Hypothalamus (tissue), 51 donors: ENCODE data around the gene RAB4A.

Experiments
- DNase-seq, 51 donors: peaks; one replicate each; lab custom pipeline; 2025; lab: John Stamatoyannopoulos, UW

The RAB4A gene

DNA sequence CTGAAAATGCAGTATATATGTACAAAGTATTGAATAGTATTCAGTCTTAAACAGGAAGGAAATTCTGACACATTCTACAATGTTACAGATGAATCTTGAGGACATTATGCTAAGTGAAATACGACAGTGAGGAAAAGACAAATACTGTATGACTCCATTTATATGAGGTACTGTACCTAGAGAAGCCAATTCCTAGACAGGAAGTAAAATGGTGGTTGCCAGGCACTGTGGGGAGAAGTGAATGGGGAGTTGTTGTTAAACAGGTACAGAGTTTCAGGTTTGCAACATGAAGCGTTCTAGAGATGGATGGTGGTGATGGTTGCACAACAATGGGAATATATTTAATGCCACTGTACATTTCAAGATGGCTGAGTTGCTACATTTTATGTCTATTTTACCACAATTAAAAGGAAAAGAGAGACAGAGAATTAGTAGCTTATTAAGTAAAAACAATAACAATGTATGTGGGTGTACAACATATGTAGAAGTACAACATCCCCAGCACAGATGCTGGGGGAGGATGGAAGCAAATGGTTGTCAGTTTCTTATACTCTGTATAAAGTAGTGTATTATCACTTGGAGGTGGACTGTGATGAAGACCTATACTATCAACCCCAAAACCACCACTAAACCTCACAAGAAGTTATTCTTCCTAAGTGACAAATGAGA lies 3.9 kb upstream of the RAB4A start:
- no peak for DNase-seq

DNA sequence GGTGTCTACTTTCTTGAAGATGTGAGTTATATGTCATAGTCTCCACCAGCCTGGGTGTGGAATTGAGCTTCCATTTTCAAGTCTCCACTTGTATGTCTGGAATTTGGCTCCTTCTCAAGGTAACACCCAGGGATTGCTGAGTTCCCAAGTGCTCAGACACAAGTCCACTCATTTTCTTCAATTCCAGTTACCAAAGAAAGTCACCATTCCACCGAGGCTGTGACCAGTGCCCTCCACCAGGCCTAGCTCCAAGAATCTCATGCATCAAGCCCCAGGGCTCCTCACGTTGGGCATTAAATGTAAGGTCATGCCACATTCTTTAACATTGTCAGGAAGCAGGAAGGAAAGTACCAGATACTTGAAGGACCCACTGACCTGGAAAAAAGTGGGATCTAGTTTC lies 2.4 kb upstream of the RAB4A start:
- no peak for DNase-seq

DNA sequence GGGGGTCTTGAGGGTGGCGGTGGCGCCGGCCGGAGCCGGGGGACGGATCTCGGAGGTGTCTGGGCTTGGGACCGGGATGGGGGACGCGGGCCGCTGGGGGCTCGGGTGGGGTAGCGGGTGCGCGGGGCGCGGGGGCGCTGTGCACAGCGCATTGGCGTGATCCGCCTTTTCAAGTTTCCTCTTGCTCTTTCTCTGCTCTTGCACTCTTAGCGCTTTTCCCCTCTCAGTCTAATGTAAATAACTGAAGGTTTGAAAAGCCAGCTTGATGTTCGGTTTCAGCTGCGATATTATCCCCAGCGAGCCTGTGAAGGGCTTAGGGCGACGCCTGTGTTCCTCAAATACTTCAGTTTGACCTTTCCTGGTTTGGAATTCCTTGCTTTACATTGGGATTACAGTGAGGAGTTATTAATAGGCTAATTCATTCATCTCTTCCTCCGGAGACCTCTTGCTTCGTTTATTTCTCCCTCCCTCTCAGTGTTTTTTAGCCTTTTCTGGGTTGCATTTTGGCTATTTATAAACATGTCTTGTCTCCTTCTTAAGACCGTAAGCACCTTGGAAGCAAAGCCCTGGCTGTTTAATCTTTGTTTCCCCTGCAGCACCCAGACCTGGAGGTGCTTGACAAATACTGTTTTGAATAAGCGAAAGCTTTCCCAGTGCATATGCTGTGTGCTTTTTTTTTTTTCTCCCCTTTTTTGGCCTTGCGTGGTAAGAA lies 693 bp downstream of the RAB4A start:
- DNase-seq, result peak in 25 of 51 donors; percentile 38 to 86 (median 65)

DNA sequence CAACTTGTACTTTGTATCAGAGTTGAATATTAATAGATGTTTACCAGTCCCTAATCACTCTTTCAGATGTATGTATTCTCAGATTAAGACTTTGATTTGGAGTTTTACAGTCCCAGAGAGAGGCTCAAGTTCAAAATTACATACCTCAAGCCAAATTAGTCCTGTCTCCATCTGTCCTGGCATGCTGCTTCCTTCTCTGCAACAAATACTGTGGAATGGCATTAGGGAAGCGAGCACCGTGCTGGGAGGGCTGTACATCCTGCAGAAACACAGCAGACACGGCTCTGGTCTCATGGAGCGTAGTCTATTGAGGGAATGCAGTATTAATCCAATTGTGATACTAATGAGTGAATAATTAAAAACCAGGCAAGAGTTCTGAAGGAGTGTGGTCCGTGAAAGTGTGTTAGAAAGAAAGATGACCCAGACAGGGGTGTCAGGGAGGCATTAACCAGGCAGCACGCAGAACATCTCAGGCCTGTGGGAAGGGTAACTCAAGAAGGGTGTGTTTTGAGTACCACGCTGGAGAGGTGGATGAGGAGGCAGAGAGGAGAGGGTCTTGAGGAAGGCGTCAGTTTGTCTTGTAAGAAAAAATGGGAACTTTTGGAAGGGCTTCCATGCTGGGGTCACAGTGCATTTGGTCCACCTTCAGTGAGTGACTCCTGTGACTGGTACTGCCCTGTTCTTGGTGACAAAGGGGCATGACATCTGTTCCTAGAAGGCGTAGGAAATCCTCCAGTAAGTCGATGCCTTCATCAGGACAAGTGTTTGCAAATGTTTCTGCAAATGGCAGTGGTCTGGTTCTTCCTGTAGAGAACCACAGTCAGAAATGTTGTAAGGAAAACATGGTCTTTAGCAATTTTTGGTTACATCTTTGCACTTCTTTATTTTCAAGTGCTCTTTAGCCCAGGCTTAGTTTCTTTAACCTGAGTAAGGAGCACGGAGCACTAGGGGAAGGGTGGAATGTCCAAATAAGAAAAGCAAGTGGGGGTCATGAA lies 1.6 kb downstream of the RAB4A start:
- no peak for DNase-seq

DNA sequence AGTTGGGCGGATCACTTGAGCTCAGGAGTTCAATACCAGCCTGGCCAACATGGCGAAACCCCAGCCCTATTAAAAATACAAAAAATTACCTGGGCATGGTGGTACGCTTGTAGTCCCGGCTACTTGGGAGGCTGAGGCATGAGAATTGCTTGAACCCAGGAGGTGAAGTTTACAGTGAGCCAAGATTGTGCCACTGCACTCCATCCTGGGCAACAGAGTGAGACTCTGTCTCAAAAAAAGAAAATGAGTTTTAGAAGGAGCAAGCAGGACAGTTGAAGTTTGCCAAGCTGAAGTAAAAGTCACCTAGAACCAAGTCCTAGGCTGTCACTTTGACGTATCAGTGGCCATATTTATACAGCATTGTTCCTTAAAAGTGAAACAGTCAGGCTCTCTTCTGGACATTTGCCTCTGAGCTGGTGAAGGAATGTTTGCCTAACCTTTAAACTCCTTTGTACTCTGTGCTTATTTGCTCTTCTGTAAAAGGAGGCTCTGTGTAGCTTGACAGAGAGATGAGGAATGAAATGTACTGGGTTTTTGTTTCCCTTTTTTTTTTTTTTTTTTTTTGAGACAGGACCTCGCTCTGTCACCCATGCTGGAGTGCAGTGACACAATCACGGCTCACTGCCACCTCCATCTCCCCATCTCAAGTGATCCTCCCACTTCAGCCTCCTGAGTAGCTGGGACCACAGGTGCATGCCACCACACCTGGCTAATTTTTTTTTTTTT lies 2.8 kb downstream of the RAB4A start:
- no peak for DNase-seq

DNA sequence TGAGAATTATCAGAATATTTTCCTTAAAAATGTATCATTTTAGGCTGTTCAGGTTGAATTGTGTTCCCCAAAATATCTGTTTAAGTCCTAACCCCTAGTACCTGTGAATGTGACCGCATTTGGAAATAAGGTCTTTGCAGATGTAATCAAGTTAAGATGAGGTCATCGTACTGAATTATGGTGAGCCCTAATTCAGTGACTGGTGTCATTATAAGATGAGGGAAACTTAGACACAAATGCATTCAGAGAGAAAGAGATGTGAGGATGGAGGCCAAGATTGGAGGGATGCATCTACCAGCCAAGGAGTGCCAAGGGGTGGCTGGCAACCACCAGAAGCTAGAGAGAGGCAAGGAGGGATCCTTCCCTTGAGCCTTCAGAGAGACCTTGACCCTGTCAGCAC lies 4.1 kb downstream of the RAB4A start:
- DNase-seq, result no peak

DNA sequence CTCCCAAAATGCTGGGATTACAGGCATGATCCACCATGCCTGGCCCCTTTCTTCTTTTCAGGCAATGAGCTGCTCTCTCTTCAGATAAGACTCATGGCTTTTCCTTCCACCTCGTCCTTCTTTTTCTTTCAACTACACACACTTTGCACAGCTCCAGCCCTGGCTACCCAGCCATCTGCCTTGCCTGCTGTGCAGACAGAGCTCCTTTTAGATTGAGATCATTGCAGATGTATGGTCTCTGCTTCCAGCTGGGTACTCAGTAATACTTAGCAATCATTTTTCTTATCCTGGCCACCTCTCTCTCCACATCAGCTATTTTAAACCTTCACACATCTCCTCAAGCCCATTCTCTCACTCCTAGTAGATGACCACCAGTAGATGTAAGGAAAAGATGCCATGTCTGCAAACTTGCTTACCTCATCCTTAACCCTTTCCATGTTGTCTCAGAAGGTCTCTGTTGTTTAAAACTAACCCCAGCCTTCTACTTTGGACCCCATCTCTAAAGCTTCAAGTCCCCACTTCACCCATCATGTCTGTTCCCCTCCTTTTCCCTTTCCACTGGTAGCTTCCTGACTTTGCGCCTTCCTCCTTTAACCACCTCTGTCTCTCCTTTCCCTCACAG lies 7.3 kb downstream of the RAB4A start:
- no peak for DNase-seq

DNA sequence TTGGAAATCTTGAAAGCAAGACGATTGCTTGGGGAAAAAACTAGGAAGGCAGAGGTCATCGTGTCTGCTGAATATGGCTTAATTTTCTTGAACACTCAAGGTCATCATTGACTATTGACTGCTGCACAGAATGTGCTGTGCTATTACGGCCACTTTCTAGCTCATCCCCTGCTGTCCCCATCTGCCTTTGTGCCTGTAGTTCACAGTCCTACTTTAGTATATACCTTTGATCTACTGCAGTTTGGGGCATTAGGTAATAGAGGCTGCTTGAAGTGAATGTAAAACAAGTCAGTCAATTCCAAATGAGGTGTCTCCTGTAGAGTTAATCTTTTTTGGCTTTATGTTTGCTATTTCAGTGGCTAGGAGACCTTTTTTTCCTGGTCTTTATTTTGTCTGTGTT lies 8.3 kb downstream of the RAB4A start:
- no peak for DNase-seq

DNA sequence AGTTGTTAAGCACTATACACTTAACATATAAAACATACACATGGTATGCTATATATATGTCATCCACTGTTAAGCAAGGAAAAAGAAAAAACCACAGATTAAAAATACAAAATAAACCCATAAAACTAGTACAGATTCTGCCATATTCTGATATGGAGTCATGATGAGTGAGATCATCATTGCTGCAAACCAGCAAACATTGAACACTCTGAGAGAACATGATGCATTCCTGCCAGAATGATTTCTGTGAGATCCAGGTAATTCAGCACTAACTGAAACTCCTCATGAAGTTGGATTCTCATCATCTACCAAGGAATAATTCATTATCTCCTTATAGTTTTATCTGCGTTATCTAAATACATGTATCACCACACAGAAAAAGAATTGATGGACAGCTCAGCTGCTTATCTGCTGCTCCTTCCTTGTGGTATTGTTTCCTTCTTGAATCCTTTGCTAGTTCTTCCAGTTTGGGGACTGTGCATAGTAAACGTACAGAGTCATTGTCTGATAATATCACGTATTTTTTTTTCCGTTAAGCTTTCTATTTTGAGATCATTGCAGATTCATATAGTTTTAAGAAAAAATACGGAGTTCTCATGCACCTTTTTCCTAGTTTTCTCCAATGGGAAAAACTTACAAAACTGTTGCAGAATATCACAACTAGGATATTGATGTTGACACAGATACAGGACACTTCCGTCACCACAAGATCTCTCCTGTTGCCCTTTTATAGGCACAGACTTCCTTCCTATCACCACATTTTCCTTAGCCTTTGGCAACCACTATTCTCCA lies 9.3 kb downstream of the RAB4A start:
- DNase-seq, result no peak

DNA sequence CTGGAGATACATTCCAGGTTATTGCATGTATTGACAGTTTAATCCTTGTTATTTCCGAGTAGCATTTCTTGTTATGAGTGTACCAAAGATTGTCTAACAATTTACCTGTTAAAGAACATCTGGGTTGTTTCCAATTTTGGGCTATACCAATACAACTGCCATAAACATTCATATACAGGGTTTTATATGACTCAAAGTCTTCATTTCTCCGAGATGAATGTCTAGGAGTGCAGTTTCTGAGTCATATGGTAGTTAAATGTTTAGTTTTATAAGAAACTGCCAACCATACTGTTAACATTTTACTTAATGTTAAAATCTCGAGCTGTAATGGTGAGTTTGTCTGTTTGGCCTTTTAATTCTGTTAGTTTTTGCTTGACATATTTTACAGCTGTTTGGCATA lies 10.0 kb downstream of the RAB4A start:
- no peak for DNase-seq

DNA sequence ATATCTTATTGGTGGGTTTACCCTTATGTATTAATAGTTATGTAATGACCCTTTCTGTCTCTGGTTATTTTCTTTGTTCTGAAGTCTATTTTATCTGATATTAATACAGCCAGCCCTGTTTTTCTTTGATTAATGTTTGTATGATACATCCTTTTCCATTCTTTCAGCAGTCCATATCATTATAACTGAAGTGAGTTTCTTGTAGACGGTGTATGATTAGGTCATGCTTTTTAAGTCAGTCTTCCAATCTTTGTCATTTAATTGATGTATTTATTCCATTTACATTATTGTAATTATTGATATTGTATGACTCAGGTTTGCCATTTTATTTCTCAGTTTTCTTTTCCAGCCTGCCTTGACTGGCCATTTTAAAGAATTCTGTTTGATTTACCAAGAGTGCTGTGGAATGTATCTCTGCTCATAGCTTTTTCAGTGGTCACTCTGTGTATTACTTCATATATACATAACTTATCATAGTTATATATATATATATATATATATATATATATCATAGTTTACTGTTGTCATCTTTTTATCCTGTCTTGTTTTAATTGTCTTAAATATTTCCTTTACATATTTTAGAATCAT lies 10.5 kb downstream of the RAB4A start:
- DNase-seq, result no peak

DNA sequence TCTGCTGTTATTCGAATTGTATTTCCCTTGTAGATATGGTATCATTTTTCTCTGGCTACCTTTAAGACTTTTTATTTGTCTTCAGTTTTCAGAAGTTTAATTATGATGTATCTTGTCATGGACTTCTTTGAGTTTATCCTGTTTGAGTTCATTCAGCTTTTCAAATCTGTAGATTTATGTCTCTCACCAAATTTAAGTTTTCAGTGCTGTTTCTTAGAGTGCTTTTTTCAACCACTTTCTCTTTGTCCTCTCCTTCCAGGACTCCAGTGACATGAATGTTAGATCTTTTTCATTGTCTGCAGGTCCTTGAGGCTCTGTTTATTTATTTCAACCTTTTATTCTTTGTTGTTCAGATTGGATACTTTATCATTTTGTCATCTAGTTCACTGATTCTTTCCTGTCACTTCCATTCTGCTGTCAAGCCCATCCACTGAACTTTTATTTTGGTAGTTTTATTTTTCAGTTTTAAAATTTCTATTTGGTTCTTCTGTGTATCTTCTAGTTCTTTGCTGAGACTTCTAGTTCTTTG lies 11.4 kb downstream of the RAB4A start:
- no peak for DNase-seq

DNA sequence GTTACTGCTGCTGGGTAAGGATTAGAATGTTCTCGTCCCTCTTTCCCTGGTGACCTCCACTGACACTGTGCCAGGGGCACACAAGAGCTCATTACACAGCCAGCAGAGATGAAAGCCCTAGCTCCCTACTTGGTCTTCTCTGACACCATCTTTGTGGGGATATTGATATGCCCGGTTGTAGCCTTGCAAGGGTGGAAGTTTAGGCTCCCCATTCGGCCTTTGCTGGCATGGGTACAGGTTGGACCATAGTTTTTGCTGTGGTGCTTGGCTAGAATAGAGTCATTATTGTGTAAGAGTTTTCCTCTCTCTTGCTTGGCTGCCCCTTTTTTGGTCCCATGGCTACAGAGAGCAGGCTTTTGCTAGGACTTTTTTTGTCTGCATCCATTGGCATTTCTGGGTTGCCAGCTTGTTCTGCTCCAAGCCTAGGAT lies 12.3 kb downstream of the RAB4A start:
- DNase-seq, result peak in 17 of 51 donors; percentile 15 to 62 (median 35)

DNA sequence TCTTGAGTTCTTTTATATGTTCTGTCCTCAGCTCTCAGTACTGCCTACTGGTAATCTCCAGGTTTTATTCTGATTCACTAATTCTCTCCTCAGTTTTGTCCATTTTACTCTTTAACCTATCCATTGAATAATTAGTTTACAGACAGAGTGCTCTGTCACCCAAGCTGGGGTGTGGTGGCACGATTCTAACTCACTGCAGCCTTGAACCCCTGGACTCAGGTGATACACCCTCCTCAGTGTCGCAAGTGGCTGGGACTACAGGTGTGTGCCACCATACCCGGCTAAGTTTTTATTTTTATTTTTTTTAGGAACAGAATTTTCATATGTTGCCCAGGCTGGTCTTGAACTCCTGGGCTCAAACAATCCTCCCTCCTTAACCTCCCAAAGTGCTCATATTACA lies 14.0 kb downstream of the RAB4A start:
- DNase-seq, result no peak

DNA sequence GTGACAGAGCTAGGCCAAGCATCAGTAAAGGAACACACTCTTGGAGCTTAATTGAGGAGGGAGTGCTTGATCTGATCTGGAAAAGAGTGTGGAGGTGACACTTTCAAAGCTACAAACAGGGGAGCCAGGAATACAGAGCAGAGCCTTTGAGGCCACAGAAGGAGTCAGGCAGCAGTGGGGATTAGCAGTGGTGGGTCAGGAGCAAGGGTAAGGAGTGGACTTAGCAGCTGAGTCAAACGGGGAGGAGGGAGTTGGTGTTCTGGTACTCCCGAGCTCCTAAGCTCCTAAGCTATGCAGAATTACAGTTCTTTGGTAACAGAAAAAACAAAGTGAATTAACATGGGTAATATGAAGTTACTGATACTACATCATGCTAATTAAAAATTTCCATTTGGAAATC lies 14.5 kb downstream of the RAB4A start:
- DNase-seq, result no peak

DNA sequence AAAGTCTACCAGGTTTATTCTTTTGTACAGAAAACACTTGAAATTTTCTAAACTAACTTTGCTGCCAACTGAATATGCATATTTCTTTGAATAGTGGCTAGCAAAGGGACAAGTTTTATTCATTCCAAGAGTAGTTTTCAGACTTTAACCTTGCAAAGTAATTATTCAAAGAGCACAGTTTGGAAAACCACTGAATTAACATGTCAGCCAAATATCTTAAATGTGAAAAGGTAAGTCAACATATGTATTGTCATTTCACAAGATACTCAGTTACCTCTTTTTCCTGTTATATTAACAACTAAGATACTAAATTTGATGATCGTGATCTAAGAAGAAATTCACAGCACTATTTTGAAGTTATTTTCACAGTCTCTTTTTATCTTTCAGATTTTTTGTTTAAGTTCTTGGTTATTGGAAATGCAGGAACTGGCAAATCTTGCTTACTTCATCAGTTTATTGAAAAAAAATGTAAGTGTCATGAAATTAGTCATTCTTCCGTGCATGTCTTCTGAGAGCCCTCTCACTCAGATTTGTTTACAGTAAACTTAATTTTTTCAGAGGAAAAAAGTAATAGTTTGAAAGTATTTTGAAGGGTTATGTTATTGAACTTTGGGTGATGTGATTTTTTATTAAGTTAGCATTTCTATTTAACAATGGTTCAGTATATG lies 15.3 kb downstream of the RAB4A start:
- no peak for DNase-seq

DNA sequence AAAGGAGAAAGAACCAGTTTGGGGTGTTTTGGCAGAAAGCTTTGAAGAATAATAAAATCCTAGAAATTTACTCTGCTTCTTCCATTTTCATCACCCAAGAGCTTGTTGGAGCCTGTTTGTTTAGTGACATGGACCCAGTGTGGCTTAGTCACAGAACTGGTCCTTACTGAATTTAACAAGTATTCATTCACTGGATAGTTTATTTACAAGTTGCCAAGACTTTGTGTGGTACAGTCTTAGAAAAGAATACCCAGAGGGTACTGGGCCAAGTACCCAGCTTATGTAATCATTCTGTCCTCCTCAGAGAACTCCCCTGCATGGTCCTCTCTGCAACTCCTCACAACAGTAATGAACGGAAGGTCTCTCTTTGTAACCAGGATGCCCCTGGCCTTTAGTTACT lies 16.4 kb downstream of the RAB4A start:
- DNase-seq, result peak in 4 of 51 donors; percentile 12 to 48 (median 20)

DNA sequence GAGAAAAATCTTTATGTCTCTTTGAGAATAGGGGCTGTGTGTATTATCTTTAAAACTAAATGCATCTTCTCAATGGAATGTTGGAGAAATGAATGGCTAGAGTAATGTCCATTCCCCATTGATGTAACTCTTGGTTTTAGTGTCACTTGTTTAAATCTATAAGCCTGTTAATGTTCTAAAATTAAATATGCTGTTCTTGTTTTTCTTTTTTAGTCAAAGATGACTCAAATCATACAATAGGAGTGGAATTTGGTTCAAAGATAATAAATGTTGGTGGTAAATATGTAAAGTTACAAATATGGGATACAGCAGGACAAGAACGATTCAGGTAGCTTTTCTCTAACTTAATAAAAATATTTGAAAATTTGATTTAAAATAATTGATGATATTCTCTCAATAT lies 17.6 kb downstream of the RAB4A start:
- DNase-seq, result no peak
